ENCODE results near the gene PRPF6. TPM values are rescaled to one million over a fixed set of nuclear protein-coding genes. Genes with fewer than 3 reads are reported as not detected.

PRPF6 gene
- total RNA-seq, 1 donor = 55.4 TPM

DNA sequence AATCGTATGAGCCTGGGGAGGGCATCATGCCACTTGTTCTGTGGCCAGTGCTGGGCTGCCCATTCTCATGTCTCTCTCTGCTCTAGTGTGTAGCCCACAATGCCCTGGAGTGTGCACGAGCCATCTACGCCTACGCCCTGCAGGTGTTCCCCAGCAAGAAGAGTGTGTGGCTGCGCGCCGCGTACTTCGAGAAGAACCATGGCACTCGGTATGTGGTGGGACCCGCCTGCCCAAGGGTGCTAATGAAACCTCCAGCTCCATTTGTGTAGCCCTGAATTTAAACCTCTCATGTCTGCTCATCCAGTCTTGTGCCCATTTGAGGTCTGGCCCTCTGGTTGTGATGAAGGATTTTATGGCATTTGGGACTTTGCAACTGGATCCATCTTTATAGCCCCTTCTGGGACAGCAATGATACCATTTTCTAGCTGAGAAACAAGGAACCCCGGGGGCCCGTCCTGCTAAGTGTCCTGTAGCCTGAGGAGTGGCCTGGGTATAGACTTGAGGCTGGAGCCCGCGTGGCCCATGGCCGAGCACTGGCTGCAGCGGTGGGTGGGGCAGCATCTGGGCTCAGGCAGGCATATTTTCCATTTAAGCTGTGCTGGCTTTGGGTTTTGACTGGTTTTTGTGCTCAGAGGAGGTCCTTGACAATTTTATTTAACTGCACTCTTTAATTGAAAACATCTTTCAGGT is 41.9 kb downstream of the PRPF6 start:
- no peak overlapping the region for H3K4me3 ChIP-seq (ENCODE audit: low read depth, low read length)
- DNase-seq (ENCODE audit: low read depth) = no peak
- TF ChIP-seq, protein P1, sequence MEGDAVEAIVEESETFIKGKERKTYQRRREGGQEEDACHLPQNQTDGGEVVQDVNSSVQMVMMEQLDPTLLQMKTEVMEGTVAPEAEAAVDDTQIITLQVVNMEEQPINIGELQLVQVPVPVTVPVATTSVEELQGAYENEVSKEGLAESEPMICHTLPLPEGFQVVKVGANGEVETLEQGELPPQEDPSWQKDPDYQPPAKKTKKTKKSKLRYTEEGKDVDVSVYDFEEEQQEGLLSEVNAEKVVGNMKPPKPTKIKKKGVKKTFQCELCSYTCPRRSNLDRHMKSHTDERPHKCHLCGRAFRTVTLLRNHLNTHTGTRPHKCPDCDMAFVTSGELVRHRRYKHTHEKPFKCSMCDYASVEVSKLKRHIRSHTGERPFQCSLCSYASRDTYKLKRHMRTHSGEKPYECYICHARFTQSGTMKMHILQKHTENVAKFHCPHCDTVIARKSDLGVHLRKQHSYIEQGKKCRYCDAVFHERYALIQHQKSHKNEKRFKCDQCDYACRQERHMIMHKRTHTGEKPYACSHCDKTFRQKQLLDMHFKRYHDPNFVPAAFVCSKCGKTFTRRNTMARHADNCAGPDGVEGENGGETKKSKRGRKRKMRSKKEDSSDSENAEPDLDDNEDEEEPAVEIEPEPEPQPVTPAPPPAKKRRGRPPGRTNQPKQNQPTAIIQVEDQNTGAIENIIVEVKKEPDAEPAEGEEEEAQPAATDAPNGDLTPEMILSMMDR (IDR thresholded peaks at IDR 0.05; ENCODE audit: insufficient read depth, low read length) = no peak

DNA sequence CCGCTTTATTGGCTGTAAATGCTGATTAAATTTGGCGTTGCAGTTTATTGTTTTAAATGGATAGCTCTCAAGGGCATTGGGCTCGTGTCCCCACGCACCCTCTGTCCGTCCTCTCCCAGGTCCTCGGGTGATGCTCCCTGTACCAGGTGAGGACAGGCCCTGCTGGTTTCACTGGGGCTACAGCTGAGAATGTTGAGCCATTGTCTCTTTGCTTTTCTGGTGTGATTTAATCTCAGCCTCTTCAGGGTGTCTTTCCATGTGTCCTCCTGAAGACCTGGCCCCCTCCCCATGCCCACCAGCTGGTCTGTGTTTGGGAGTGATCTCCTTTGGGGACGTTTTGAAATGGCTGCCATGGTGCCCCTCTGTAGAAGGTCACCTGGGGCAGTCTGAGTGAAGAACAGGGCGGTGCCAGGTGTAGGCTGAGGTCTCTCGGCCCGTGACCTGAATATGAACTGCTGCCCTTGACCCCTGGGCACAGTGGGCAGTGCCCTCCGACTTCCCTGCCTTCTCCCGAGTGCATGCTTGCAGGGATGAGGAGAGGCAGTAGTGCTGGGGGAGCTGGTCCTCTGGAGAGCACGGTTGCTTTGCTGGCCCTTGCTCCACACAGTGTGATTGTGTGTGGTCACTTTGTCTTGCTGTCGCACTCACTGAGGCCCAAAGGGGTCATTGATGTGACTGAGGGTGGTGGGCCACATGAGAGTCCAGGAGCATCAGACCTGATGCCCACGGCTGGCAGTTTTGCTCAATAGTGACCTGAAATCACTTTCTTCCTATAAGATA is 42.6 kb downstream of the PRPF6 start:
- no peak for DNase-seq (ENCODE audit: low read depth)
- TF ChIP-seq, protein P1 (IDR thresholded peaks at IDR 0.05; ENCODE audit: insufficient read depth, low read length) = no peak
- H3K4me3 ChIP-seq (ENCODE audit: low read depth, low read length) = no peak overlapping the region

DNA sequence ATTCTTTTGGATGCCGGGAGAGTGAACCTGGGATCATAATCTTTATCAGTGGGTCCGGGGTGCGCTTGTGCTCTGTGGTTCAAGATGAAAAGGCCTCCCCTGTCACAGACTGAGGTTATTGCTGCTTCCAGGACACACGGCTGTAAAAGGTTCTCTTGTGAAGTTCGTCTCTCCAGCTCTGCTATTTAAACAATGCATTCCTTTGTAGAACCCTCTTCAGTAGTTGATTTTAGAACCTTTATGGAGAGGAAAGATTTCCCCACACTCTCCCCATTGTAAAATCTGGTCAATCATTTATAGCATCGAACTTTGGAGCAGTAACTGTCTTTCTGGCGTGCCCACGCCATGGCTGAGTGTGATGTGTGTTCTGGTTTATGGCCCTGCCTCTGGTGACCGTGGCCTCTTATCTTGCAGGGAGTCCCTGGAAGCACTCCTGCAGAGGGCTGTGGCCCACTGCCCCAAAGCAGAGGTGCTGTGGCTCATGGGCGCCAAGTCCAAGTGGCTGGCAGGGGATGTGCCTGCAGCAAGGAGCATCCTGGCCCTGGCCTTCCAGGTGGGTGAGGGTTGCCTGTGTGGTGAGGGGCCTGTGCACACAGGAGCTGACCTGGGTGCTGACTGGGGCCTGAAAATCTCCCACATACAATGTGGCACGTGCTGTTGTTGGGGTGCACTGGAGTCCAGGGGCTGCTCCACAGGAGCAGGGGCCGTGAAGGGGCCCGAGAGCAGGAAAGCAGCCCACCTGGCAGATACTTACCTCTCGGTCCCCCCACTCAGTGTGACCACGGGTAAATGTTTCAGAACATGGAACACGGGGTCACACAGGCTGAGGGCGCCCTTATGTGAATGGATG is 43.4 kb downstream of the PRPF6 start:
- DNase-seq (ENCODE audit: low read depth) = no peak
- TF ChIP-seq, protein P1 (IDR thresholded peaks at IDR 0.05; ENCODE audit: insufficient read depth, low read length) = no peak
- no peak overlapping the region for H3K4me3 ChIP-seq (ENCODE audit: low read depth, low read length)

DNA sequence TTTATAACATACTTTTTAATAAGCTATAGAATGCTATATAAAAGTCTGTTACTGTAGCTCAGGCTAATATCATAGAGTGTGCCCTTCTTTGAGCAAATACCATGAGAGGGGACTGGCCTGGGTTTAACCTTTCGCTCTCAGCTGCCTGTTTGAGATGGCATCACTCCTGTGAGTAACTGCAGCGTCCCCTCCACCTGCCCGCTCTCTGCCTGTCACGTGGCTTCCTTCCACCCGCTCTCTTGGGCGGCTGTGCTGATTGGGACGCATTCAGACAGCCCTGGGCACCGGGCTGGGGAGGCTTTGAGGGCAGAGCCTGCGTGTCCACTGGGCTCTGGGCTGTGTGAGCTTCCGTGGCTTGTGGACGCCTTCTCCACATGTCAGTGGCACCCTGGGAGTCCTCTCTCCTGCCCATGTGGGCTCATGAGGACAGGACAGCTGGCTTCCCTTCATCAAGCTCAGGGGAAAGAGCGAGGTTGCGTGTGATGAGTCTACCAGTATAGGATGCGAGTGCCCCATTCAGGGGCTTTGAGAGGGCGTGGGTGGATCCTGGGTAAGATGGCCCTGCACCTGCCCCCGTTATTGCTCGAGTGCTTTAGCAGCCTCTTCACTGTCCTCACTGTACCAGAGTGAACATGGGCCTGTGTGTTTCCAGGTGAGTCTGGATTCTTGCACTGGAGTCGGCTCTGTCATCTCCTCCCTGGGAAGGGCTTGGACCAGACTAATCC is 44.3 kb downstream of the PRPF6 start:
- TF ChIP-seq, protein P1 (IDR thresholded peaks at IDR 0.05; ENCODE audit: insufficient read depth, low read length) = no peak
- no peak for DNase-seq (ENCODE audit: low read depth)
- no peak overlapping the region for H3K4me3 ChIP-seq (ENCODE audit: low read depth, low read length)

DNA sequence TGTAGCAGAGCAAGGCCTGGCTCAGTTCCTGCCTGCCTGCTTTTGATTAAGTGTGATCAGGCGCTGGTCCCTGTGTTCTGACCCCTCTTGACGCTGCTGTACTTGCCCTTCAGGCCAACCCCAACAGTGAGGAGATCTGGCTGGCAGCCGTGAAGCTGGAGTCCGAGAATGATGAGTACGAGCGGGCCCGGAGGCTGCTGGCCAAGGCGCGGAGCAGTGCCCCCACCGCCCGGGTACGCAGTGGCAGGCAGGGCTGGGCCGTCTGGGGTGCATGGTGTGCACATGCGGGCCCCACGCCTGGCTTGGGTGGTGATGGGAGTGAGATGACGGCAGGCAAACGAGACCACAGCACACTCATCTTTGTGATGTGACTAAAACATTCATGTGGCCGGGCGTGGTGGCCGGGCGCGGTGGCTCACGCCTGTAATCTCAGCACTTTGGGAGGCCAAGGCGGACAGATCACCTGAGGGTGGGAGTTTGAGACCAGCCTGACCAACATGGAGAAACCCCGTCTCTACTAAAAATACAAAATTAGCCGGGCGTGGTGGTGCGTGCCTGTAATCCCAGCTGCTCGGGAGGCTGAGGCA is 45.0 kb downstream of the PRPF6 start:
- TF ChIP-seq, protein P1 (IDR thresholded peaks at IDR 0.05; ENCODE audit: insufficient read depth, low read length) = no peak
- no peak overlapping the region for H3K4me3 ChIP-seq (ENCODE audit: low read depth, low read length)
- no peak for DNase-seq (ENCODE audit: low read depth)
